Measurements from ENCODE around the gene LAPTM5.

Gene LAPTM5

DNA sequence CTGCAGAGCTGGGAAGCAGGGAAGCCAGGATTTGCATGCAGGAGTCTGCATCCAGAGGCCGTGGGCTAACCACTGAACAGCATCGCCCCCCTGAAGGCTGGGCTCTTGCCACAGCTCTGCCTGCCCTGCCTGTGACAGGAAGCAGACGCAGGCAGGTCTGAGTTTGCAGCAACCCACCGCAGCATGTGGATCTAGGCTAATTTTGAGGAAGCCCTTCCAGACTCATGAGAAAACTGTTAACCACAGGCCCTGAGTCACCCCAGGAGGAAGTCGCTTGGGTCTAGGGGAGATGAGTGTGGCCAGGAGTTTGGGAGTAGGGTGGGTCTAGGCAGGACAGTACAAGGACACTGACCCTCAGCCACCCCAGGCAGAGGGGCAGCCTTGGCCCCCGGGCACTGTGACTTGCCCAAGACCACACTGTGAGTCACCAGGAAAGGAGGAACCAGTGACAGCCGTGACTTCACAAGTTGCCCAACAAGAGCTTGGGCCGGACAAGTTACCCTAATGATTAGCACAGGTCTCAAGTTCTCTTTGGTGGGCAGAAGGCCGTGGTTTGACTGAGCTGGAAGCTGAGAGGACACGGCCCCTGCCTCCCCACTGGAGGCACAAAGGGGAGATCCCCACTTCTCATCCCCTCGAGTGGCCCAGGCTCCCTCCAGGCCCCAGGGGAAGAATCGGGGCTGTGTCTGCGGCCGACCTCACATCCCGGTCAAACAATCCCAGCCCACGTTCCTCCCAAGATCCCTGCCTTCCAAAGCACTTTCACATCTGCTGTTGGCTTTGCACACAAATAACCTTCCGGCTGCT is 826 bp downstream of the LAPTM5 start:
- peak; percentile 85 for DNase-seq (ENCODE audit: low spot score)
- FAIRE-seq: peak; percentile 84

DNA sequence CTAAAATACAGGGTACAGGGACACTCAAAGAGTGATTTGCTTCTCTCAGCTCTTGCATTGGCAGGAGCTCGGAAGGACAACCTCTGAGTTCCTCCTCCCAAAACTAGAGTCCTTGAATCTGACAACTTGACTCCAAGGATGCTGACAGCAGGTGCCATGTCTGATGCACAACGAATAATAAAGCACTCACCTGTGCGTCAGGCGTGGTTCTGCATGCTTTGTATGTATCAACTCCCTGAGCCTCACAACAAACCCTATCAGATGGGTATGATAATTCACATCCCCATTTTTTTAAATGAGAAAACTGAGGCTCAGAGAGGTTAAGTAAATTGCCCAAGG is 1.4 kb downstream of the LAPTM5 start:
- DNase-seq (ENCODE audit: low spot score) (no peak), FAIRE-seq (no peak)

DNA sequence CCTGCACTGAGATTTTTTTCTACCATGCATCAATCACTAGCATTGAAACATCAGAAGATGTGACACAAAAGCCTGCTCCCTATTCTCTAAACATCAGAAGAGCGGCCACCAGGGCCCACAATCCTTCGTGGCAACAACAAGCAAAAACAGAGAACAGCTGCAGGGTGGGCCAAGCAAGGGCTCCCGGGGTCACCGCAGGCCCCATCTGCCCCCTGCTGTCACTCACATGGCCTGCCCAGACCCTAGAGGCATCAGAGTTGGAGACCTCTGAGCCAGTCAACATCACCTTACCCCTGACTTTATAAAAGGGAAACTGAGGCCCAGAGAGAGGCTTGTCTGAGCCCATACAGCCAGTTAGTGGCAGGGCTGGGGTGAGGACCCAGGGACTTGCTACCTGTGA is 1.8 kb downstream of the LAPTM5 start:
- no peak for FAIRE-seq
- no peak for DNase-seq (ENCODE audit: low spot score)

DNA sequence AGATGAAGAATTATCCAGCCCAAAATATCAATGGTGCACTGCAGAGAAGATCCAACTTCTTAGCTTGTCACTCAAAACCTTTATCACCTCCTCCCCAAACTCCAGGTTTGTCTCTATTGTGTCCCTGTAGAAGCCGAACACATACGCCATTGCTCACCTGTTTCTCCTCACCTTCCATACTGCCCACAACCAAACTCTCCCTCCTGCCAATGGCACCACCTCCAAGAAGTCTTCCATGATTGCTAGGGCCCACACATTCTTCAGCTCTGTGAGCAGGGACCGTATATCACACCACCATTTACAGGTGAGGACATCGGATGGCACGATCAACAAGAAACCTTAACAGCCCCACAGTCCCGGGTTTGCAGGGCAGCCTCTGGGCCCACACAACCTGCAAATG is 2.2 kb downstream of the LAPTM5 start:
- DNase-seq (ENCODE audit: low spot score): no peak
- FAIRE-seq: no peak

DNA sequence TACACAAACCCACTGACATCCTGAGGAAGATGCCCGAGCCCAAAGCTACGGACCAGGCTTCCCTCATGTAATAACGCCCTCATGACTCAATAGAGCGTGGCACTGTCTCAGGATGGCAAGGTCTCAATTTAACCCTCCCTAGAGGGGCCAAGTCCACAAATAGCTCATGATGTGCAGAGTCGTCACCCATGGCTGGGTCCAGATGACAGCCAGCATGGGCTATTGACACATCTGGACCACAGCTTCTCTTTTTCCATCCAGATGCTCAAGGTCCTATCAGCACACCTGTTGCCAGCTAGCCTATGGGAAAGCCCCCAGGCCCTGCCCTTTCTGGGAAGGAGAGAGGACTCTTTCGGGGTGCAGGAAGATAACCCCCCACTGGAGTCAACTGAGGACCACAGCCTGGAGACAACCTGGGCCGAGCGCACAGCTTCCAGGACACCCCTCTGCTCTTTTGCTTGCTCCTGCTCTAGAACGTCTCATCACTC is 2.8 kb downstream of the LAPTM5 start:
- no peak for DNase-seq (ENCODE audit: low spot score)
- no peak for FAIRE-seq

DNA sequence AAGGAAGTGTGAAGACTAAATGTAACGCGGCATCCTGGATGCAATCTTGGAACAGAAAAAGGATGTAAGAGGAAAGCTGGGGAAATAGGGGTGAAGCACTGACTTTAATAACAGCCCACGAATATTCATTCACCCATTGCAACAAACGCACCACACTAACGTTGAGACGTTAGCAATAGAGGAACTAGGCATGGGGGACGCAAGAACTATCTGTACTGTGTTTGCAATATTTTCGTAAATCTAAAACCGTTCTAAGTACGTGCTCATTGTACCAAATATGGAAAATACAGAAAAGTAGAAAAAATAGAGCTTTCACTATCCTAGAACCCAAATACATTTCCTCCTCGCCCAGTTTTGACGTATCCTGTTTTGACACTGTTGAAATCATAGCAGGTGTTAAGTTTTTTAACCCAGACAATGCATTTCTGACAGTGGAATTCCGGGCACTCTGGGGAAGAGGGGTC is 3.9 kb downstream of the LAPTM5 start:
- FAIRE-seq (no peak), DNase-seq (ENCODE audit: low spot score) (no peak)

DNA sequence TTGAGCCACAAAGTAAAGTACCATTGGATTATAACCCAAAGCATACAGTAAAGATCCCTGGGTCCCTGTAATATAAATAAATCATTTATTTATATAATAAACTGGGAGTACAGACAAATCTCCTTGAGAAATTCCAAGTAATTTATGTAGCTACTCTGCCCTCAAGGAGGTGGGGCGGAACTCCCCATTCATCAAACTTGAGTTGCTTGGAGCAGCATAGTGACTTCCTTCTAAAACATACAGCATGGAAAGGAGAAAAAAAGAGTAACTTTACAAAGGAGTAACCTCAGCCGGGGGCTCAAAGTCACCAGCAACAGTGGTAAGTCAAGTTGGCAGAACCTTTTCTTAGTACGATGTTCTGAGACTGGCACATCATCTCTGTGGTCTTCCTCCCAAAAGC is 4.5 kb downstream of the LAPTM5 start:
- no peak for DNase-seq (ENCODE audit: low spot score)
- FAIRE-seq: no peak

DNA sequence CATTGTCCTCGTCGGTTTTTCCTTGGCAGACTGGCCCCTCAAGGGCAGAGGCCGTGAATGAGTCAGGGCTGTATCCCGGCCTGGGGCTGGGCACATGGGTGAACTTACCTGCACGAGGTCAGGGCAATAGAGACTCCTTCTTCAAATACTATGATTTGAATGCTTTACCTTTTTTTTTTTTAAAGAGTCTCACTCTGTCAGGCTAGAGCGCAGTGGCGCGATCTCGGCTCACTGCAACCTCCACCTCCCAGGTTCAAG is 5.0 kb downstream of the LAPTM5 start:
- no peak for DNase-seq (ENCODE audit: low spot score)

DNA sequence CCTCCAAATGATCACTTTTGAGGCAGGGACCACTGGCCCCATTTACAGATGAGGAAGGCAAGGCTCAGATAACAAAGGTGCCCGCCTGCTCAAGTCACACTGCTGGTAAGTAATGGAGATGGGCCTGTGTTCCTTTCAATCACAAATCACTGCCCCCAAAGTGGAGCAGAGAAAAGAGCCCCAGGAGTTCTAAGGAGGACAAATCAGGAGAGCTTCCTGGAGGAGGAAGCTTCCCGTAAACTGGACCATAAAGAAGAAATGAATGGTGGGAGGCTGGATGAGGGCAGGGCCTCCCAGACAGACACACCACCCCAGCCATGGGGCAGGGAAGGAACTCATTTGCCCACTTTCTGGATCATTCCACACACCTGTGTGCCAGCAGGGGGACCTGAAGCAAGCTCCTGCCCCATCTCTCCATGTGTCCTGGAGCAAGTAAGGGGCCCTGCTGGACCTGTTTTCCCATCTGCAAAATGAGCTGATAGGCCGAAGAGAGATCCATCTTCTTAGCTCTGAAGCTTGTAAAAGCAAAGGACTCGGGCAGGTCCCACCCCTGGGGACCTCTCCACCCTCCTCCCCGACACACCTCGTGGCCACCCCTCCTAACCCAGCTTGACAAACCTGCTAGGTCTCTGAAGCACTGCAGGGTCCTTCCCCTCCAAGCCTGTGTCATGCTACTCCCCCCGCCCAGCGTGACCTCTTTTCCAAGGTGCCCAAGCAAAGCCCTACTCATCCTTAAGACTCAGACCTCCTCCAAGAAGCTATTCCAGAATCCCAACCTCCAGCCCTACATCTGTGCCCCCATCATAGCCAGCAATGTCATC is 5.5 kb downstream of the LAPTM5 start:
- FAIRE-seq (no peak), DNase-seq (ENCODE audit: low spot score) (no peak)

More for the DNA sequence above, 5.0 kb downstream of the LAPTM5 start:
- FAIRE-seq: no peak

DNA sequence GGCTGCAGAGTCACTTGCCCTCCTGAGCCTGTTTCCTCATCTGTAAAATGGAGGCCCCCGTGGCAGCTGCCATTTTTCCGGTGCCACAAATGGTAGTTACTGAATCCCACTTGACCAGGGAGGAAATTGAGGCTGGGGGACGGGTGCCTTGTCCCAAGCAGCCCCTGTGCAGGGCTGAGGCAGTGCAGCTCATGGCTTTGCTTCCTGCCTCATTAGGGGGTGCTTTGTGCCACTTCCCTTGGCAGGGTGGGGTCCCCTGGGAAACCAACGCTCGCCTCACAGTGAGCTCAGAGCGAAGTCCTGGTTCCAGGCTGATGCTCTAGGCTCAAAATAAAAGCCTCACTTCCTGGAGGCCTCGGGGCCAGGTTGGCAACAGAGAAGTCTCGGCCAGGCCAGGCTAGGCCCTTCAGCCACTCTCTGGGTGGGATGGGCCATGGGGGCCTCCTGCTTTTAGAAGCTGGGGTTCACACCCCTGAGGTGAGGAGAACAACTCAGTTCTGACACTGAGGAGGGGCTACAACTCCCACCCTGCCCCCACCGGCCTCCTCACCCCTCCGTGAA is 6.8 kb downstream of the LAPTM5 start:
- FAIRE-seq (no peak), DNase-seq (ENCODE audit: low spot score) (no peak)

DNA sequence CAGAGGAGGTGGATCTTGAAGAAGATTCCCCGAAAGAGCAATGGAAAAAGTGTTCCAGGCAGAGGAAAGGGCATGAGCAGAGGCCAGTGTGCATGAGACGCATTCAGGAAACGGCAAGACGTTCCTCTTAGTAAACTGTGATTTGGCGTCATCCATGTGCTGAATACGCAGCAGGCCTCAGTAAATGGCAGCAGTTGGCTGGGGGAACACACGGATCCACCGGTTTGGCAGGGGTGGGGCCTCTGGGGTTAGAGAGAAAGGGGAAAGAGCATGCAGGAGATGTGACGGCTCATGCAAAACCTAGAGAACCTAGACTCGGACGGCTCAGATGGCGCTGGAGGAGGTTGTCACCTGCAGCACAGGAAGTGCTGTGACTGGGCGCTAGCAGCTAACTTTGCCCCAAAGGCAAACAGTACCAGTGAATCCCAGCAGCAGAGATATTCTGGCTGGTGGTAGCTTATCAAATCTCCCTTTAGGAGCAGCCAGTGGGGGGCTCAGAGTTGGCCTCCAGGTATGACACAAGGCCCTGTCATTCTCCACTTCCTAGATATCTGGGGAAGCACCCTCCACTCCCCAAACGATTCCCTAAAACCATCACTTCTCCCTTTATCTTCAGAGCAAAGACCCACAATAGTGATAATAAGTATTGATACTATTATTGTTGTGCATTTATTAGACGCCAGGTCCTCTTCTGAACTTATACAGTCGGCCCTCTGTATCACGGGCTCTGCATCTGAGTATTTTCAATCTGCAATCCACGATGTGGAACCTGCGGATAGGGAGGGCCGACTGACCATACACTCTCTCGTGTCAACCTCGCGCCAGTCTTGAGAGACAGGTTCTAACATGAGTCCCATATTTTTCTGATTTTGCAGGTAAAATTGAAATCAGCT is 7.6 kb downstream of the LAPTM5 start:
- FAIRE-seq (no peak), DNase-seq (ENCODE audit: low spot score) (no peak)

DNA sequence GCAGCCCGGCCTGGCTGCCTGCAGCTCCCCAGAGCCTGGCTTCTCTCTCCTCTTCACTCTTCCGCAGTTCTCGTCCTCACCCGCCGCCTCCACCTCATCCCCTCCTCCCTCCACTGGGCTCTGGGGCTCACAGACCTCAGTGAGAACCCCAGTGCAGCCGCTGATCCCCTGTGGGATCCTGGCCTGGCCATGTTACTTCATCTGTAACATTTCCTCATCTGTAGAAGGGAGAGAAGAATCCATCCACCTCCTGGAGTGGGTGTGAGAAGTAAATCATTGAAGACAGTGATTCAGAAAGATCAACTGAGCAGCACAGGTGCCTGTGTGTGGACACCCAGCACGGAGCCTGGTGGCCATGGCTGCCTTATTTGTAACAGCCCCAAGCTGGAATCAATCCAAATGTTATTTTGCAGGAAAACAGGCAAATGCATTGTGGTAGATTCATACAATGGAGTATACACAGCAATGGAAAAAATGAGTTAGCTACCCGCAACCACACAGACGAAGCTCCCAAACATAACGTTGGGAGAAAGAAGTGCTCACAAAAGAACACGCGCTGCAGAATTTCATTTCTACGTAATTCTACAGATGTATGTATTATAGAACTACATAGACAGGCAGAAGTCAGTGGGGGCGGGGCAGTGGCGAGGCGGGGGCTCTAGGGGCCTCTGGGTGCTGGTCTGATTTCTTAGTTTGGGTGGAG is 8.7 kb downstream of the LAPTM5 start:
- FAIRE-seq: no peak
- no peak for DNase-seq (ENCODE audit: low spot score)

DNA sequence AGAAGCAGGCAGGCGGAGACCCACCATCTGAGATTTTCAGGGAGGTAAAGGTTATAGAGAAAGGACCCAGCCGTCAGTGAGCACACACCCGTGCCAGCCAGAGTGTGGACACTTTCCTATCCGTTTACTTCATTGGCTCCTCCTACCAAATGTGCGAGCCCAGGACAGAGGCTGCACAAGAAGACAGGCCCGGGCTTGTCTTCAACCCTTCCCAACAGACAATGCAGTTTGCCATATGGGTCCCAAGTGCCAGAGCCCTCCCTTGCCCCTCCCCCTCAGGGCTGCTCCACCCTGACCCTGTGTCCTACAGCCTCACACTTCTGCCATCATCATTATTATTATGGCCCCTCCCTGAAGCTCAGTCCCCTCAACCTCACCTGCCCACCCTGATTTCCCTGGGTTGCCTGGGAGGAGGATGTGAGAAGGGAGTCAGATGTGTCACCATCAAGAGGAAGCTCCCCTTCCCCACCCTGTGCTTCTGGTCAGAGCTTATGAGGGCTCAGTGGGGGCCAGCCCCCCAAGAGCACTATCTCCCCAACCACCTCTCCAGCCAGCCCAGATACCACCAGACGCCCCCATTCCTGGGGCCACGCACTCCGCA is 9.4 kb downstream of the LAPTM5 start:
- FAIRE-seq: no peak

DNA sequence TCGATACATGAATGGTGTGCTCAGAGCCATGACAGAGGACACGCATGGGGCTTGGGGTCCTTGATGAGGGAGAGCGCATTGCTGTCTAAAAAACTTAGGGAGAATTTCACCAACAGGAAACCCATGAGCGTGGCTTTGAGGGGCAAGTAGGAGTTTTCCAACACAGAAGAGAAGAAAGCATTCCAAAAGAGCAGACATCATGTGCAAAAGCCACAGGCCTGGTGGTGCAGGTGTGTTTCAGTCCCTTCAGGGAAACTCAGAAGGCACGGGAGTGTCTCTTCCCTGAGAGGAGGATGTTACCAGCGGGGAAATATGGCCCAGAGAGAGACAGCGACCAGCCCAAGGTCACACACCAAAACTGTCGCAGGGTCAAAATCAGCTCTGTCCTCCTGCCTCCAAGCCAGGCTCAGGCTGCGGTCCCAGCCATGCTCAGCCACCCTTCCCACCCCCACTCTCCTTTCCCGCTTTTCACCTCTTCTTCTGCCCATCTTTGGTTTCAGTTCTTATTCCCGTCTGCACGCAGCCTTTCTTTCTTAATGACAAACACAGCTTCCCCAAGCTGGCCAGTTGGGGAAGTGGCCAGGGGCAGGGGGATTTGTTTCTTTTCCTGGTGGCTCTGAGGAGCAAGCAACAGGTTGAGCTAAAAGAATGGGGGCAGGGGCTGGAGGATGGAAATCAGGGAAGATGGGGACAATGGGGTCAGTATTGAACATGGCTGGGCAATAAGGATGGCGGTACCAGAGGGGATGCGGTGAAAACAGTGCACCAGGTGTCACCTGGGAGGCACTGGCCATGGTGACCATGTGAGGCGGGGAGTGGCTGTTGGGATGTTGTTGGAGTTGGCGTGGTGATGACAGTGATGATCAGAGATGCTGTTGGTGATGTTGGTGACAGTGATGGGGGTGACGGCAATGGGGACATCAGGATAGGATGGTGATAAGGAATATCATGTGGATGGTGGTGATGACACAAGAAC is 10.3 kb downstream of the LAPTM5 start:
- no peak for DNase-seq (ENCODE audit: low spot score)
- FAIRE-seq: peak; percentile 5

More for the DNA sequence above, 9.4 kb downstream of the LAPTM5 start:
- DNase-seq (ENCODE audit: low spot score): no peak

DNA sequence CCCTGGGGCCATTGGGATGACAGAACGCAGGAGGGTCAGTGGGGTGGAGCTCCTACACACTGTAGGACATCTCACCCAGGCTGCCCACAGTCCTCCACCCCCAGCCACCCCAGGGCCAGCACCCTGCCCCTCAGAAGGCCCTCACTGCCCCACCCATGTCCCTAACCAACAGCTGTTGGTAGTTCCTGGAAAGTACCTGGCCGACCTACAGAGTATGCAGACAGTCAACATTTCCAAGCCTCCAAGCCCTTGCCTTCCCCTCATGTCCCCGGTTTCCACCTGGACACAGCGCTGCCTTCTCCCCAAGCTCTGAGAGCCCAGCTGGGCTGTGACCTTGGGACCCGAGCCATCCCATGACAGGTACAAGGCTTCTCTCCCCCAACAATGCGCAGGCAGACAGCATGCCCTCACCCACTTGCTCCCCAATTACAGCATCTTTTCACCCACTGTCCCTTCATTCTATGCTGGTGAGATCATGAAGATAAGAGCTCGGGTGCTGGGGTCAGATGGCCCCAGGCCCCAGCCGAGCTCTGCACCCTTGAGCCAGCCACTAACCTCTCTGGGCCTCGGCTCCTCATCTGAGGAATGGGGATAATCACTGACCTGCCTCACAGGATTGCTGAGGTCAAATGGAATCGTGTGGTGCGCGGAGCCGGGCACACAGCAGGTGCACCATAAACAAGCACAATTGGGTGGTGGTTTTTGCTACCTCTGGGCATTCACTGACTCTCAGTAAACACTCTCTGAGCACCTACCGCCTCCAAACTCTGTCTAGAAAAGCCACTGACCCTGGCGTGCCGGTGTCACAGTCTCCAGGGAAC is 11.2 kb downstream of the LAPTM5 start:
- FAIRE-seq (no peak), DNase-seq (ENCODE audit: low spot score) (no peak)

DNA sequence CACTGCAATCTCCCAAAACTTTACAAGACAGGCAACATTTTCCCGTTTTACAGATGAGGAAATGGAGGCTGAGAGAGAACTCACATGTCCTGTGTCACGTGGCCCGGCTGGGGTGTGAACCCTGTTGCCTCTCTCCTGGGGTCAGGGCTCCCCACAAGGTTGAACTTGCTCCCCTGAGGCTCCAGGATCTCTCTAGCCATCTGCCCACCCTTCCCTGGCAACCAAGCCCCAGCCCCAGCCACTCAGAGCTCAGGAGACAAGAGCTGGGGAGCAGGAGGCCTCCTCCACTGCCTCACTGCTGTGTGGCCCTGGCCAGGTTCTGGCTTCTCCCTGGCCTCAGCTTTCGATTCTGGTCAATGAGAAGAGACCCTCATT is 11.8 kb downstream of the LAPTM5 start:
- FAIRE-seq (no peak), DNase-seq (ENCODE audit: low spot score) (no peak)

DNA sequence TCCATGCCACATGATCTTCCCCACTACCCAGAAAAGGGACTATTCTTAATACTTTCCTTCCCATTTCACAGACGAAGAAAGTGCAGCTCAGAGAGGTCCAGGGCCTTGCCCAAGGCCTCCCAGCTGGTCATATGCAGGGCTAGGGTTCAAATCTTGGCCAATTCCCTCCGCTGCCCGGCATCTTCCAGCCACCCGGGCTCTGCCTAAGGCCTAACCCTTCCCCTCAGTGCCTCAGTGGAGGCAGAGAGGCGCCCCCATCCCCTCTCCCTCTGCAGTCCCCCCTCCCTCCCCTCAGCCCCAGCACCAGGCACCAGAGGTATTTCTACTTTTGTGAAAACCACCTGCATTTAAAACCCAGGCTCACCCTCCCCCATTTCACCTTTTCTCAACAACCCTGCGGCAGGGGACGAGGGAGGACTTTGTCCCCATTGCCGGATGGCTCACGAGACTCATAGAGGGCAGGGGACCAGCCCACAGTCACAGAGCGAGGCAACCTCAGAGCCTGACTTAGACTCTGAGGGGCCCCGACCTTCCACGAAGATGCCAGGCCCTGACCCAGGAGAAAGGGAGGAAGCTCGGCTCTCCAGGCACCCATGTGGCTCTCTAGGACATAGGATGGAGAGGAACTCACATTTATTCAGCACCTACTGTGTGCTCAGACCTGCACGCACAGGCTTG is 12.3 kb downstream of the LAPTM5 start:
- FAIRE-seq: no peak
- no peak for DNase-seq (ENCODE audit: low spot score)
